GM23338 (cell line): Measurements from ENCODE around the gene PARVB. TPM values are rescaled to one million over a fixed set of nuclear protein-coding genes. Genes with fewer than 3 reads are reported as not detected.

Experiments used
- ATAC-seq: fragments of 200-7000 bp; cut with Tn5 transposase; 3 replicates; pipeline ENCODE4 v1.9.1; 2020
- DNase-seq: peaks from one replicate; pipeline ENCODE4 v3.0.0-alpha.2; 2015; ENCODE audit warnings: low spot score
- H2AFZ ChIP-seq: fragments of 200-600 bp; sonication (generic); 2 replicates; pipeline ENCODE4 v1.8.0; 2016; ENCODE audit warnings: antibody characterized with exemption, mild to moderate bottlenecking, moderate library complexity
- H3F3A ChIP-seq: fragments of 200-600 bp; sonication (generic); replicated peaks from 2 replicates; pipeline ENCODE4 v1.8.0; 2017; ENCODE audit warnings: antibody characterized with exemption, mixed run types, low read depth
- H3K27ac ChIP-seq: fragments of 200-600 bp; sonication (generic); 2 replicates; pipeline ENCODE4 v1.6.1; 2016; ENCODE audit warnings: low read depth
- H3K27me3 ChIP-seq: fragments of 200-600 bp; sonication (generic); 2 replicates; pipeline ENCODE4 v1.8.0; 2016; ENCODE audit warnings: mild to moderate bottlenecking, mixed run types, moderate library complexity; ENCODE audit not compliant: insufficient read depth
- H3K36me3 ChIP-seq: fragments of 200-600 bp; sonication (generic); 2 replicates; pipeline ENCODE4 v1.8.0; 2016; ENCODE audit warnings: mild to moderate bottlenecking; ENCODE audit not compliant: insufficient read depth
- H3K4me1 ChIP-seq: fragments of 200-600 bp; sonication (generic); 2 replicates; pipeline ENCODE4 v1.8.0; 2016; ENCODE audit warnings: mild to moderate bottlenecking, moderate library complexity; ENCODE audit not compliant: insufficient read depth
- H3K4me2 ChIP-seq: fragments of 200-600 bp; sonication (generic); 2 replicates; pipeline ENCODE4 v1.7.1; 2017; ENCODE audit warnings: mixed run types
- H3K4me3 ChIP-seq: fragments of 200-600 bp; sonication (generic); 2 replicates; pipeline ENCODE4 v1.6.1; 2016; ENCODE audit warnings: mixed run types
- H3K79me2 ChIP-seq: fragments of 200-600 bp; sonication (generic); replicated peaks from 2 replicates; pipeline ENCODE4 v1.8.0; 2017; ENCODE audit warnings: mild to moderate bottlenecking; ENCODE audit not compliant: insufficient read depth
- H3K9me2 ChIP-seq: fragments of 200-600 bp; sonication (generic); 2 replicates; pipeline ENCODE4 v1.8.0; 2017; ENCODE audit not compliant: insufficient read depth
- H4K20me1 ChIP-seq: fragments of 200-600 bp; sonication (generic); replicated peaks from 2 replicates; pipeline ENCODE4 v1.8.0; 2017; ENCODE audit warnings: mild to moderate bottlenecking; ENCODE audit not compliant: insufficient read depth
- H3K27ac Mint-ChIP-seq: 2 replicates; pipeline ENCODE4 v1.8.0; 2020; ENCODE audit warnings: inconsistent platforms, mild to moderate bottlenecking, moderate library complexity, mixed read lengths
- H3K27me3 Mint-ChIP-seq: 3 replicates; pipeline ENCODE4 v1.8.0; 2022; ENCODE audit warnings: low read depth, mild to moderate bottlenecking, moderate library complexity, mixed read lengths, inconsistent platforms; ENCODE audit not compliant: insufficient read depth, poor library complexity
- H3K36me3 Mint-ChIP-seq: 3 replicates; pipeline ENCODE4 v1.8.0; 2021; ENCODE audit warnings: low read depth, mild to moderate bottlenecking, inconsistent platforms, moderate library complexity, mixed read lengths
- H3K4me1 Mint-ChIP-seq: 3 replicates; pipeline ENCODE4 v1.8.0; 2020; ENCODE audit warnings: mild to moderate bottlenecking, inconsistent platforms, mixed read lengths
- H3K4me3 Mint-ChIP-seq: 3 replicates; pipeline ENCODE4 v1.8.0; 2021; ENCODE audit warnings: moderate library complexity, mild to moderate bottlenecking, inconsistent platforms, mixed read lengths
- H3K9me3 Mint-ChIP-seq: 3 replicates; pipeline ENCODE4 v1.8.0; 2020; ENCODE audit warnings: moderate library complexity, mild to moderate bottlenecking, inconsistent platforms, mixed read lengths
- CREB1 ChIP-seq: fragments of 250-450 bp; sonication (Bioruptor Pico); IDR thresholded peaks from 2 replicates; pipeline ENCODE4 v1.5.0; 2020; ENCODE audit warnings: low read depth, mild to moderate bottlenecking, moderate library complexity
- EZH2 ChIP-seq: fragments of 200-600 bp; sonication (generic); IDR thresholded peaks from one replicate; pipeline ENCODE4 v1.8.0; 2017; ENCODE audit warnings: antibody characterized with exemption, mild to moderate bottlenecking, low read depth; ENCODE audit not compliant: unreplicated experiment
- EZH2phosphoT487 ChIP-seq: fragments of 200-600 bp; sonication (generic); IDR thresholded peaks from one replicate; pipeline ENCODE4 v1.8.1; 2018; ENCODE audit warnings: antibody characterized with exemption; ENCODE audit not compliant: unreplicated experiment
- JUNB ChIP-seq: IDR thresholded peaks from one replicate; pipeline ENCODE4 v1.6.1; 2016; ENCODE audit warnings: antibody characterized with exemption; ENCODE audit not compliant: unreplicated experiment
- NANOG ChIP-seq: IDR thresholded peaks from 2 replicates; pipeline ENCODE4 v1.6.1; 2016; ENCODE audit warnings: antibody characterized with exemption, borderline replicate concordance
- POLR2AphosphoS5 ChIP-seq: IDR thresholded peaks from 2 replicates; pipeline ENCODE4 v1.6.1; 2016; ENCODE audit warnings: antibody characterized with exemption, low read depth
- STAT1 ChIP-seq: IDR thresholded peaks from one replicate; pipeline ENCODE4 v1.6.1; 2016; ENCODE audit warnings: antibody characterized with exemption; ENCODE audit not compliant: unreplicated experiment
- ZNF114 ChIP-seq: fragments of 250-450 bp; sonication (Bioruptor Pico); IDR thresholded peaks from 2 replicates; pipeline ENCODE4 v1.5.0; 2020; ENCODE audit warnings: mild to moderate bottlenecking, moderate library complexity
- ZNF331 ChIP-seq: fragments of 250-450 bp; sonication (Bioruptor Pico); IDR thresholded peaks from 2 replicates; pipeline ENCODE4 v1.5.0; 2020; ENCODE audit warnings: low read depth, mild to moderate bottlenecking, moderate library complexity
- ZNF462 ChIP-seq: fragments of 250-450 bp; sonication (Bioruptor Pico); IDR thresholded peaks from 2 replicates; pipeline ENCODE4 v1.5.0; 2020; ENCODE audit warnings: mild to moderate bottlenecking, moderate library complexity
- polyA plus RNA-seq: library from polyadenylated mRNA; unstranded; fragments of >200 nt; fragmentation: Nextera tagmentation; extraction: Ambion mirVana; gene quantifications from 2 replicates; pipeline ENCODE4 v1.2.1, GENCODE V29; 2016
- total RNA-seq: library from RNA; depleted of rRNA; stranded (reverse); fragments of >200 nt; shearing (Covaris generic); gene quantifications from 2 replicates; pipeline ENCODE4 v1.2.3, GENCODE V29; 2014
- TF ChIP-seq, protein P1 (sequence below): IDR thresholded peaks from one replicate; pipeline ENCODE4 v1.6.1; 2018; ENCODE audit warnings: antibody characterized with exemption; ENCODE audit not compliant: unreplicated experiment
- TF ChIP-seq, protein P2 (sequence below): IDR thresholded peaks from 2 replicates; pipeline ENCODE4 v1.6.1; 2016; ENCODE audit warnings: antibody characterized with exemption
- TF ChIP-seq, protein P3 (sequence below), 2 experiments: fragments of 200-600 bp in 1 of 2; sonication (generic) in 1 of 2; conservative IDR thresholded peaks; 2 replicates each; pipeline versions ENCODE4 v1.5.1 to v1.6.1; 2016 to 2017; ENCODE audit warnings: antibody characterized with exemption in 2 of 2, low read depth in 2 of 2, mild to moderate bottlenecking in 2 of 2, moderate library complexity in 1 of 2

Gene PARVB
- total and polyA plus RNA-seq, 2 experiments from 2014 or later: 4.3 to 7.7 TPM

DNA sequence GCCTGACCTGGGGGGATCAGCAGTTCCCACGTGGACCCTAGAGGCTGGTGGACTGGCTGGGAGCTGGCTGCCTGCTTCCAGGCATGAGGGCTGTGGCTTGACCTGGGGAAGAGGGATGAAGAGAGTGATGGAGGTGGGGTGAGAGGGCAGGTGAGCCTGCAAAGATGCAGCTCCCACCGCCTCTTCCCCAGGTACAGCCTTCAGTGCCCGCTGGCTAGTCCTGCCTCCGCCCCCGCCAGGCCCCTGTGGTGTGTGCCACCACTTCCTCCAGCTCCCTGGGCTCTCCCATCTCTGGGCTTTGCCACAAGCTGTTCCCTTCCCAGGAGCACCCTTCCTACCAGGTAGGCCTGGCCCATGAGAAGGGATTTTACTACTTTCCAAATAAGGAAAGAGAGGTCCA is 175.8 kb downstream of the PARVB start:
- Histone ChIP-seq H3K36me3 (no peaks in the 10 kb centered on the region), H3K27ac (no peak overlapping the region), H3K4me2 (no peak overlapping the region), H3K27me3 (no peaks in the 10 kb centered on the region), H3K4me1 (no peaks in the 10 kb centered on the region), H3F3A (no peaks in the 10 kb centered on the region), H3K4me3 (no peak overlapping the region), H2AFZ (no peak overlapping the region), H3K79me2 (no peaks in the 10 kb centered on the region), H4K20me1 (no peaks in the 10 kb centered on the region), H3K9me2 (no peaks in the 10 kb centered on the region)
- ATAC-seq: no peak
- Mint-ChIP-seq H3K36me3 (no peaks in the 10 kb centered on the region), H3K9me3 (no peaks in the 10 kb centered on the region), H3K4me3 (no peak overlapping the region), H3K4me1 (peaks cover 6% of the 10 kb centered on the region; the same call in 1 of the 3 replicates), H3K27ac (no peak overlapping the region), H3K27me3 (peaks cover 3% of the 10 kb centered on the region)
- DNase-seq: no peak
- TF ChIP-seq JUNB (no peak), CREB1 (CRISPR knock-in tag) (no peak), POLR2AphosphoS5 (no peak), ZNF331 (no peak), ZNF462 (CRISPR knock-in tag) (no peak), STAT1 (no peak), ZNF114 (CRISPR knock-in tag) (no peak), EZH2 (no peak), NANOG (no peak), EZH2phosphoT487 (no peak)
- TF ChIP-seq, protein P1, sequence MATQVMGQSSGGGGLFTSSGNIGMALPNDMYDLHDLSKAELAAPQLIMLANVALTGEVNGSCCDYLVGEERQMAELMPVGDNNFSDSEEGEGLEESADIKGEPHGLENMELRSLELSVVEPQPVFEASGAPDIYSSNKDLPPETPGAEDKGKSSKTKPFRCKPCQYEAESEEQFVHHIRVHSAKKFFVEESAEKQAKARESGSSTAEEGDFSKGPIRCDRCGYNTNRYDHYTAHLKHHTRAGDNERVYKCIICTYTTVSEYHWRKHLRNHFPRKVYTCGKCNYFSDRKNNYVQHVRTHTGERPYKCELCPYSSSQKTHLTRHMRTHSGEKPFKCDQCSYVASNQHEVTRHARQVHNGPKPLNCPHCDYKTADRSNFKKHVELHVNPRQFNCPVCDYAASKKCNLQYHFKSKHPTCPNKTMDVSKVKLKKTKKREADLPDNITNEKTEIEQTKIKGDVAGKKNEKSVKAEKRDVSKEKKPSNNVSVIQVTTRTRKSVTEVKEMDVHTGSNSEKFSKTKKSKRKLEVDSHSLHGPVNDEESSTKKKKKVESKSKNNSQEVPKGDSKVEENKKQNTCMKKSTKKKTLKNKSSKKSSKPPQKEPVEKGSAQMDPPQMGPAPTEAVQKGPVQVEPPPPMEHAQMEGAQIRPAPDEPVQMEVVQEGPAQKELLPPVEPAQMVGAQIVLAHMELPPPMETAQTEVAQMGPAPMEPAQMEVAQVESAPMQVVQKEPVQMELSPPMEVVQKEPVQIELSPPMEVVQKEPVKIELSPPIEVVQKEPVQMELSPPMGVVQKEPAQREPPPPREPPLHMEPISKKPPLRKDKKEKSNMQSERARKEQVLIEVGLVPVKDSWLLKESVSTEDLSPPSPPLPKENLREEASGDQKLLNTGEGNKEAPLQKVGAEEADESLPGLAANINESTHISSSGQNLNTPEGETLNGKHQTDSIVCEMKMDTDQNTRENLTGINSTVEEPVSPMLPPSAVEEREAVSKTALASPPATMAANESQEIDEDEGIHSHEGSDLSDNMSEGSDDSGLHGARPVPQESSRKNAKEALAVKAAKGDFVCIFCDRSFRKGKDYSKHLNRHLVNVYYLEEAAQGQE: no peak
- TF ChIP-seq, protein P2, sequence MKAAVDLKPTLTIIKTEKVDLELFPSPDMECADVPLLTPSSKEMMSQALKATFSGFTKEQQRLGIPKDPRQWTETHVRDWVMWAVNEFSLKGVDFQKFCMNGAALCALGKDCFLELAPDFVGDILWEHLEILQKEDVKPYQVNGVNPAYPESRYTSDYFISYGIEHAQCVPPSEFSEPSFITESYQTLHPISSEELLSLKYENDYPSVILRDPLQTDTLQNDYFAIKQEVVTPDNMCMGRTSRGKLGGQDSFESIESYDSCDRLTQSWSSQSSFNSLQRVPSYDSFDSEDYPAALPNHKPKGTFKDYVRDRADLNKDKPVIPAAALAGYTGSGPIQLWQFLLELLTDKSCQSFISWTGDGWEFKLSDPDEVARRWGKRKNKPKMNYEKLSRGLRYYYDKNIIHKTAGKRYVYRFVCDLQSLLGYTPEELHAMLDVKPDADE: no peak
- TF ChIP-seq, protein P3, sequence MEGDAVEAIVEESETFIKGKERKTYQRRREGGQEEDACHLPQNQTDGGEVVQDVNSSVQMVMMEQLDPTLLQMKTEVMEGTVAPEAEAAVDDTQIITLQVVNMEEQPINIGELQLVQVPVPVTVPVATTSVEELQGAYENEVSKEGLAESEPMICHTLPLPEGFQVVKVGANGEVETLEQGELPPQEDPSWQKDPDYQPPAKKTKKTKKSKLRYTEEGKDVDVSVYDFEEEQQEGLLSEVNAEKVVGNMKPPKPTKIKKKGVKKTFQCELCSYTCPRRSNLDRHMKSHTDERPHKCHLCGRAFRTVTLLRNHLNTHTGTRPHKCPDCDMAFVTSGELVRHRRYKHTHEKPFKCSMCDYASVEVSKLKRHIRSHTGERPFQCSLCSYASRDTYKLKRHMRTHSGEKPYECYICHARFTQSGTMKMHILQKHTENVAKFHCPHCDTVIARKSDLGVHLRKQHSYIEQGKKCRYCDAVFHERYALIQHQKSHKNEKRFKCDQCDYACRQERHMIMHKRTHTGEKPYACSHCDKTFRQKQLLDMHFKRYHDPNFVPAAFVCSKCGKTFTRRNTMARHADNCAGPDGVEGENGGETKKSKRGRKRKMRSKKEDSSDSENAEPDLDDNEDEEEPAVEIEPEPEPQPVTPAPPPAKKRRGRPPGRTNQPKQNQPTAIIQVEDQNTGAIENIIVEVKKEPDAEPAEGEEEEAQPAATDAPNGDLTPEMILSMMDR (conservative IDR thresholded peaks at IDR 0.05; ENCODE audit: low read depth in 2 of 2): no peak
